Measurements from ENCODE around the gene SEC31A. TPM values are rescaled to one million over a fixed set of nuclear protein-coding genes. Genes with fewer than 3 reads are reported as not detected.

SEC31A gene
- total RNA-seq, 2 donors from 2014 or later: 191 to 196 TPM

DNA sequence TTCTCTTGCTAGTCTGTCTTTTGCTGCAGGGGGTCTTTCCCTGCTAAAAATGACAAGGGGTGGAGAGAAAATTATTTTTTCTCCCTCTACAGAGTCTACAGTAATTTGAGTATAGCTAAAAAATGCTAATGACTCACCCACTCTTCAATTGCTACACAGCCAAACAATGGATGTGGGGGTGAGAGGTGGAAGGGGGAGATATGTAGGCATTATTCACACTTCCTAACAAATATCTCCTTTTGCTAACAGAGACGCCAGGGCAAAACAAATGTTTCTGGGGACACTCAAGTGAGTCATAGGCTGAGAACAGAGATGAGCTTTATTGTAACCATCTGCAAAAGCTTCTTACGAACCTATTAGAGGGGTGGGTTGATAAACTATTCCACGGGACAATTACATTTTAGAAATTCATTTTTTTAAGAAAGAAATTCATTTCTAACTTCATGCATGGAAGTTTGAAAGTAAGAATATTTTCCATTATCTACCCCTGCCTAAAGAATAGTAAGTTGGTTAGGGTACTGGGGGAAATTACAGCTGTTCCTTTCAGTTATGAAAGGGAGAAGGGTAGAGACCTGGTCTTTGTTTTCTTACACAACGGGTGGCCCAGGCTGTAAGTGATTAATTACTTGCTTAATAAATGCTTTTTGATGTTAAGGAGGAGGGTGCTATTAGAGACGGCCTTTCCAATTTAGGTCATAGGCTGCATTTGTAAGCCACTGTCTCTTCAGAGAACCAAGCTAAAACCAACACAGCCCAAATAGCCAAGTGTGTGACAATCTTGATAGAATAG lies 105.1 kb downstream of the SEC31A start:
- Histone ChIP-seq H3K4me3 (no peak overlapping the region), H3K36me3 (no peaks in the 10 kb centered on the region), H3K4me1 (replicated peaks) (no peaks in the 10 kb centered on the region), H3K9me3 (no peaks in the 10 kb centered on the region), H3K27ac (no peak overlapping the region), H3K27me3 (replicated peaks; ENCODE audit: insufficient read depth) (no peaks in the 10 kb centered on the region)
- 44% methylated on average over 5 of the region's 5 CpGs for WGBS
- no peak for DNase-seq (ENCODE audit: low spot score)
- intact Hi-C loops (cut with DNase I): no loop called here
- no peak for TF ChIP-seq POLR2A (IDR thresholded peaks at IDR 0.05)
- no peak for TF ChIP-seq POLR2AphosphoS5 (IDR thresholded peaks at IDR 0.05)
- no peak for TF ChIP-seq CTCF (IDR thresholded peaks at IDR 0.05)

DNA sequence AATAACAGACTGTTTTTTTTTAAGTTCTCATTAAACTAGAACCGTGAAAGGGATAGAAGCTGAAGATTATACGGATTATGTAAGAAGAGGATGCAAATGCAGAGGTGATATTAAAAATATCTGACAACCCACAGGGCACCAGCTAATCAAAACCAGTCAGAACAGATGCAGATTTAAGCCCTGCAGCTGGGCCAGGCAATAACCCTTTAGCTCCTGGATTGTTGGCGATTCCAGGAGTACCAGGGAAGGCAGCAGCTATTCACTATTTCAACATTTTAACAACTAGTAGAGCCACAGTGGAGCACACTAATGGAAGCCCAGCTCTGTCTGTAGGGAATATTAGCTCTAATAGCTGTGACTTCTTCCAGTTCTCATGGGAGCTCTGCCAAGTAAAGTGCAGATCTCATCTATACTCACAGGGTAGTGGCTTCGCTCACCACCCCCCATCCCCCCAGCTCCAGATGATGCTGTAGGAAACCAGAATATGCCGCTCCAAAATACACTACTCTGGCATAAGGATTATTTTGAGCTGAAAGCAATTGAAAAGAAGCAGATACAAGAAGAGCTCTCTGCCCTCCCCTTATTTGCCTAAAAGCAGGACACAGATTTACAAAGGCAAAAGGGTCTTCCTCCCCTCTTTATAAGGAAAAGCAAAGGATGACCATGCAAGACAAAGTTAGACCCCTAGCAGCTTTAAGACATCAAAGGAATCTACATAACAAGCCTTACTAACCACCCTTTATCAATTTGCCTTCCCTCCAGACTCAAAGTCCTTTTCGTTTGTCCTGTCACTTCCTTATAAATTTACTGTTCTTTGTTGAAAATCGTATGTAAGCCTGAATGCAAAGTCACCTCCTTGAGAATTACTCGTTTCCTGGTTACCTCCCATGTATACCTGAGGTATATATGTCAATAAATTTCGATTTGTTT lies 106.0 kb downstream of the SEC31A start:
- intact Hi-C loops (cut with DNase I): no loop called here
- DNase-seq (ENCODE audit: low spot score): no peak
- Histone ChIP-seq H3K9me3 (no peaks in the 10 kb centered on the region), H3K4me3 (no peak overlapping the region), H3K27ac (no peak overlapping the region), H3K27me3 (replicated peaks; ENCODE audit: insufficient read depth) (no peaks in the 10 kb centered on the region), H3K4me1 (replicated peaks) (no peaks in the 10 kb centered on the region), H3K36me3 (no peaks in the 10 kb centered on the region)
- no peak for TF ChIP-seq POLR2AphosphoS5 (IDR thresholded peaks at IDR 0.05)
- TF ChIP-seq CTCF (IDR thresholded peaks at IDR 0.05): no peak
- TF ChIP-seq POLR2A (IDR thresholded peaks at IDR 0.05): no peak
- 45% methylated on average over 9 of the region's 9 CpGs for WGBS

DNA sequence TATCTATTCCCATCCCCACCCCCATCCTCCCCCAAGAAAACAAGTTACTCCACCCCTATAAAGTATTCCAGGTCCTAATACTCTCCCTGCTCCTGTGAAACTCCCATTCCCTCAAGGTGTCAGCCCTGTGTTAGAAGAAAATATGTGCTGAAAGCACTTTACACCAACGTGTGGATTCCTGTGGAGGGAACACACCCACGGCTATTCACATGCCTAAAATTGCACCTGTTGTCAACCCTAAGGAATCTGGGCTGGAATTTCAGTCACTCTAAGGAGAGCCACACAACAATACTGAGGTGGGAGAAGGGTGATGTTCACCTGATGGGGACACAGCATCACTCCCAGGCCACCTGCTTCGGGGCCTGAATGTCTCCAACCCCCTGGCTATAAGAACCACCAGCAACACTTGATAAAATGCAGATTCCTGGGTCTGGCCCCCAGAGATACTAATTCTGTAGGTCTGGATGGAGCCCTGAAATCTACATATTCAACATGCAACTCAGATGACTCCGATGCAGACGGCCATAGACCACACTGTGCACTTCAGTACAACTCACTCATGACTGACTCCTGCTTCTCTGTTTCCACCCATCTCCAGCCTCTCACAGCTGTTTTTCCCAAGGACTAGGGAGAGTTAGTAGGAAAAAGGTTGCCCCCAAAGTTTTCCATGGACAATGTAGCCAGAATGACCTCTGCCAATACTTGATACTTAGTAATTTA lies 108.2 kb downstream of the SEC31A start:
- no peak for DNase-seq (ENCODE audit: low spot score)
- Histone ChIP-seq H3K27ac (no peak overlapping the region), H3K27me3 (replicated peaks; ENCODE audit: insufficient read depth) (no peaks in the 10 kb centered on the region), H3K9me3 (no peaks in the 10 kb centered on the region), H3K36me3 (no peaks in the 10 kb centered on the region), H3K4me3 (no peak overlapping the region), H3K4me1 (replicated peaks) (no peaks in the 10 kb centered on the region)
- 57% methylated on average over 5 of the region's 5 CpGs for WGBS
- no peak for TF ChIP-seq POLR2A (IDR thresholded peaks at IDR 0.05)
- intact Hi-C loops (cut with DNase I): no loop called here

- no peak for TF ChIP-seq POLR2AphosphoS5 (IDR thresholded peaks at IDR 0.05)
- TF ChIP-seq CTCF (IDR thresholded peaks at IDR 0.05): no peak
- no peak for TF ChIP-seq POLR2A (IDR thresholded peaks at IDR 0.05)
- peak; percentile 49 for DNase-seq (ENCODE audit: low spot score)
- Histone ChIP-seq H3K27me3 (replicated peaks; ENCODE audit: insufficient read depth) (no peaks in the 10 kb centered on the region), H3K36me3 (no peaks in the 10 kb centered on the region), H3K27ac (peak overlapping the region in 1 of 2 donors; percentile 2), H3K4me3 (no peak overlapping the region), H3K9me3 (no peaks in the 10 kb centered on the region), H3K4me1 (replicated peaks) (no peaks in the 10 kb centered on the region)
- intact Hi-C loops (cut with DNase I): no loop called here
- WGBS: 20% methylated on average over 10 of the region's 10 CpGs
Measured at GRCh38 chr4:82780752-82781231, 110.2 kb downstream of the SEC31A start.

Data from prostate gland (tissue), 2 donors.